Gastroesophageal sphincter (tissue), 3 donors: ENCODE data around the gene DUS4L.

Source experiments
- CTCF ChIP-seq, 4 experiments: fragments of 200-600 bp in 2 of 4; fragments of 450-650 bp in 2 of 4; sonication (generic) in 1 of 4; IDR thresholded peaks; one replicate each; pipeline ENCODE4 v1.5.1; 2017 to 2019; ENCODE audit warnings: antibody characterized with exemption in 4 of 4, mild to moderate bottlenecking in 2 of 4, moderate library complexity in 2 of 4
- EP300 ChIP-seq: sonication (generic); formaldehyde crosslinking; IDR thresholded peaks from one replicate; pipeline ENCODE4 v1.6.1; 2017; ENCODE audit warnings: antibody characterized with exemption, mild to moderate bottlenecking
- POLR2A ChIP-seq, 2 donors: fragments of 450-650 bp; IDR thresholded peaks; one replicate each; pipeline ENCODE4 v1.6.1; 2017; ENCODE audit warnings: antibody characterized with exemption in 2 of 2, mild to moderate bottlenecking in 2 of 2, moderate library complexity in 1 of 2

DNA sequence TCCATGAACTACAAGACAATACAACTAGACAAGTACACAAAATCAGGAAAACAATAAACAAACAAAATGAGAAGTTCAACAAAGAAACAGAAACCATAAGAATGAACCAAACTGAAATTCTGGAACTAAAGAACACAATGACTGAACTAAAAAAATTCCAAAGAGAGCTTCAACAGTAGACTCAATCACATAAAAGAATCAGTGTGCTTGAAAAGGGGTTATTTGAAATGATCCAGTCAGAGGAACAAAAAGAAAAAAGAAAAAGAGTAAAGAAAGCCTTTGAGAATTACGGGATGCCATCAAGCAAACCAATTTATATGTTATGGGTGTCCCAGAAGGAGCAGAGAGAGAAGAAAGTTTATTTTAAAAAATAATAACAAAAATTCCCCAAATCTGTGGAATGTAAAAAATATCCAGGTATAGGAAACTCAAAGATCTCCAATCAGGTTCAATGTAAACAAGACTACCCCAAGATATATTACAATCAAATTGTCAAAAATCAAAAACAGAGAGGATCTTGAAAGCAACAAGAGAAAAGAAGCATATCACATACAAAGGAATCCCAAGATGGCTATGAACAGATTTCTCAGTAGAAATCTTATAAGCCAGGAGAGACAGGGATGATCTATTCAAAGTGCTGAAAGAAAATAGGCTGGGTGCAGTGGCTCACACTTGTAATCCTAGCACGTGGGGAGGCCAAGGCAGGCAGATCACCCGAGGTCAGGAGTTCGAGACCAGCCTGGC lies 18.8 kb upstream of the DUS4L start:
- TF ChIP-seq EP300 (no peak), CTCF (IDR thresholded peaks at IDR 0.05) (no peak), POLR2A (IDR thresholded peaks at IDR 0.05) (no peak)
